ENCODE results near the gene TUBGCP6.

- TF ChIP-seq CTCF (IDR thresholded peaks at IDR 0.05) (no peak), TCF7L2 (IDR thresholded peaks at IDR 0.05; ENCODE audit: low read depth, low read length) (no peak), POLR2AphosphoS5 (IDR thresholded peaks at IDR 0.05; ENCODE audit: low read depth, low read length) (no peak), REST (IDR thresholded peaks at IDR 0.05; ENCODE audit: insufficient read depth in 1 of 2, low read depth in 2 of 2, low read length in 1 of 2) (no peak), SIN3A (IDR thresholded peaks at IDR 0.05; ENCODE audit: borderline replicate concordance, insufficient read depth, low read depth, low read length) (no peak)
These were observed 35.6 kb downstream of the TUBGCP6 start for GRCh38 chr22:50208939-50209892.
